Raji (cell line): ENCODE results near the gene TMEM151B.

Experiments used
- POLR2A ChIP-seq: IDR thresholded peaks from 2 replicates; pipeline ENCODE4 v1.6.1; 2011; ENCODE audit warnings: low read depth, low read length, control low read depth; ENCODE audit not compliant: insufficient read depth

Gene TMEM151B

GRCh38 chr6:44229376-44230033, 40.7 kb upstream of the TMEM151B start:
- TF ChIP-seq POLR2A = no peak

DNA sequence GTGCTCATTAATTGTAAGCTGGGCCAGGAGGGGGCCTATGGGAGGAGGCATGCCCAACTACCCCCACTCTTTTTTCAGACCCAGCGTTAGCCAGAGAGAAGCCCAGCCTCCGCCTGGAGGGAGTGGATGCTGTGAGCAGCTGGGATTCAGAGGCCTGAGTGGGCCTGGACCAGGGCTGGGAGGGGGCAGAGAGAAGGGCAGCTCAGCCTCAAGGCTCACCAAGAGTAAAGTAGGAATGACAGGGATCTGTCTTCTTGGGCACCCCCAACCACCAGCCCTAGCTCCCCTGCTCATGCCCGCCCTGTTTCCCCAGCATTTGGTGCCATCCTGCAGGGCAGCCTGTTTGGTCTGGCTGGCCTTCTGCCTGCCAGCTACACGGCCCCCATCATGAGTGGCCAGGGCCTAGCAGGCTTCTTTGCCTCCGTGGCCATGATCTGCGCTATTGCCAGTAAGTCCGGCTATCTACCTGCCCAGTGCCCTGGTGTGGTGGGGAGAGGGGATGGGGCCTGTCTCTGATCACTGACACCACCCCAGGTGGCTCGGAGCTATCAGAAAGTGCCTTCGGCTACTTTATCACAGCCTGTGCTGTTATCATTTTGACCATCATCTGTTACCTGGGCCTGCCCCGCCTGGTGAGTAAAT, 40.1 kb upstream of the TMEM151B start:
- no peak for TF ChIP-seq POLR2A

DNA sequence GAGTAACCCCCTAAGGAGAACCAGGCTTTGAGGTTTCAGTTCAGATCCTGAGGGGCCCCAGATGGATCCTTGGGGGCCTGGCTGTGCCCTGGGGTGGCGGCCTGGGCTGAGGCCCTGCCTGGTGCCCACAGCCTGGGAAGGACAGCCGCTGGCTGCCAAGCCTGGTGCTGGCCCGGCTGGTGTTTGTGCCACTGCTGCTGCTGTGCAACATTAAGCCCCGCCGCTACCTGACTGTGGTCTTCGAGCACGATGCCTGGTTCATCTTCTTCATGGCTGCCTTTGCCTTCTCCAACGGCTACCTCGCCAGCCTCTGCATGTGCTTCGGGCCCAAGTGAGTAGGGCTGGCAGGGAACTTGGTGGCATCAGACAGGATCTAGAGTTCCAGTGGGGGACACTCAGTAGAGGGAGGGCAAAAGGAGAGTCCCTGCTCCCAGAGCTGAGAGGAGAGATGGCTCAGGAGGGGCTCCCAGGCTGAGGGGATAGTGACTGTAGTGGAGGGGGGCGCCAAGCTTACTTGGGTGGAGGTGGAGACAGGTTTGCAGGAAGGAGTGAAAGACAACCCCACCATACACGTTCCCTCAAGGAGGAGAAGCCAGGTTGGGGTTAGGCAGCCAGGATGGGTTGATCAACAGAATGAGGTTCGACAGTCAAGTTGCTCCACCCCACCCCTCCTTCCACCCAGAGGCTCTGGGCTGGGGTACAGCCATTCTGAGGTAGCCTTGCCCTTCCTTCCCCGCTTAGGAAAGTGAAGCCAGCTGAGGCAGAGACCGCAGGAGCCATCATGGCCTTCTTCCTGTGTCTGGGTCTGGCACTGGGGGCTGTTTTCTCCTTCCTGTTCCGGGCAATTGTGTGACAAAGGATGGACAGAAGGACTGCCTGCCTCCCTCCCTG, 37.3 kb upstream of the TMEM151B start:
- TF ChIP-seq POLR2A = no peak

DNA sequence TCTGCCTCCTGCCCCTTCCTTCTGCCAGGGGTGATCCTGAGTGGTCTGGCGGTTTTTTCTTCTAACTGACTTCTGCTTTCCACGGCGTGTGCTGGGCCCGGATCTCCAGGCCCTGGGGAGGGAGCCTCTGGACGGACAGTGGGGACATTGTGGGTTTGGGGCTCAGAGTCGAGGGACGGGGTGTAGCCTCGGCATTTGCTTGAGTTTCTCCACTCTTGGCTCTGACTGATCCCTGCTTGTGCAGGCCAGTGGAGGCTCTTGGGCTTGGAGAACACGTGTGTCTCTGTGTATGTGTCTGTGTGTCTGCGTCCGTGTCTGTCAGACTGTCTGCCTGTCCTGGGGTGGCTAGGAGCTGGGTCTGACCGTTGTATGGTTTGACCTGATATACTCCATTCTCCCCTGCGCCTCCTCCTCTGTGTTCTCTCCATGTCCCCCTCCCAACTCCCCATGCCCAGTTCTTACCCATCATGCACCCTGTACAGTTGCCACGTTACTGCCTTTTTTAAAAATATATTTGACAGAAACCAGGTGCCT, 36.6 kb upstream of the TMEM151B start:
- no peak for TF ChIP-seq POLR2A

DNA sequence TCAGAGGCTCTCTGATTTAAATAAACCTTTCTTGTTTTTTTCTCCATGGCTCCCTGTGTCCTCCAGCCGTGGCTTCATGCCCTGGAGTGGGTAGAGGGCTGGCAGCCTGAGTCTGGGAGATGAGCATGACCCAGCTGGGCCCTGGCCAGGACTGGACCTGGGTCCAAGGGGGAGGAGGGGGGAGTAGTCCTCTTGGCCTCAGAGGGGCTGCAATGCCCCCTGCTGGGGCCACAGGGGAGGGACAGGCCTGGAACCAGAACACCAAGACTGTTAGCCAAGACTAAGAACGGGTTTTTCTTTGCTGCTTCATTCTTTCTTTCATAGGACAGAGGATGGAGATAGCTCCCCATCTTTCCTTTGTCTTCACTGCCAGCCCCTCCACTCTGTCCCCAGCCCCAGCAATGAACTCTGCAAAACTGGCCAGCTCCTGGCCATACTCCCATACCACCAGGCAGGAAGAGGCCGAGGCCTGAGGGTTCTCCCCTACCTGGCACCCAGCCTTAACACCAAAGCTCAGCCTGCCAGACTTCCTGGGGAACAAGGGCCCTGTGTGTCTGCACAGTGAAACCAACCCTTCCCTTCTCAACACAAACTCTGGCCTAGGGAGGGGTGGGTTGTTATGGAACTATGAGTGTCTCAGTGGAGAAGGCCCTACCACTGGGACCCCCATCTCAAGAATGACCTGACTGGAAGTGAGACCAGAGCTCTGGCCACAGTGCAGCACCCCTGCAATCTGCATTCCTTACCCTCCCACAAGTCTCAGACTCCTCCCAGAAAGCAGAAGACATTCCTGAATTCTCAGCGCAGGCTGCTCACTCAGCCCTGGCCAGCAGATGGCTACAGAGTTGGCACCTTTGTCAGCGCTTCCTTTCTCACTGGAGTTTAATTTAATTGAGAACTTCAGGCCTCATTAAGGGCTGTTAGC, 35.9 kb upstream of the TMEM151B start:
- TF ChIP-seq POLR2A = no peak

- no peak for TF ChIP-seq POLR2A
Observed at GRCh38 chr6:44235269-44235668, 35.0 kb upstream of the TMEM151B start.

DNA sequence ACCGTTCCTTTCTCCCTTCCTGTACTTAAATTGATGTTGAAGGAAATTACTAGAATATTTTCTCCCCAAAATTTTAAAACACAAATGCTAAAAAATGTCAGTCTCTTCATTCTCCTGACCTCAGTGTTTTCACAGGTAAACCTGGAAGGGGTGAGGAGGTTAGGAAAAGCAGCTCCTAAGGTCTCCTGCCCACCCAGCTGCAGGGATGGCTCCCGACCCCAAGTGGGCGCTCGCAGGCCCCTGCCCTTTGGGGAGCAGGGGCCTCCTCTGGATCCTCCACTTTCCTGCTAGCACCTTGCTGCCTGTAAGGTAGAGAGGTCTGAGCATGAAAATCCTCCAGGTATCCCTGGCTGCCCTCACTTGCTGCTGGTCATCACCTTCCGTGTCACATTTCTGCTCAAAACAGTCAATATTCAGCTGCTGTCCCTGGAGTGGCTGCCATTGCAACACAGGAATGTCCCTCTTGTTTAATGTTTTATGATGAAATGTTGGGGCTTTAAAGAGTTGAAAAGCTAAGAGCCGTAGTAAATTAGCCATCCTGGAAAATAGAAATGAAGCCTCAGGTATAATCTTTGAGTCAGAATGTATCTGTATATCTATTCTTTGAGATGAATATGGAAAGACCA, 34.2 kb upstream of the TMEM151B start:
- no peak for TF ChIP-seq POLR2A

DNA sequence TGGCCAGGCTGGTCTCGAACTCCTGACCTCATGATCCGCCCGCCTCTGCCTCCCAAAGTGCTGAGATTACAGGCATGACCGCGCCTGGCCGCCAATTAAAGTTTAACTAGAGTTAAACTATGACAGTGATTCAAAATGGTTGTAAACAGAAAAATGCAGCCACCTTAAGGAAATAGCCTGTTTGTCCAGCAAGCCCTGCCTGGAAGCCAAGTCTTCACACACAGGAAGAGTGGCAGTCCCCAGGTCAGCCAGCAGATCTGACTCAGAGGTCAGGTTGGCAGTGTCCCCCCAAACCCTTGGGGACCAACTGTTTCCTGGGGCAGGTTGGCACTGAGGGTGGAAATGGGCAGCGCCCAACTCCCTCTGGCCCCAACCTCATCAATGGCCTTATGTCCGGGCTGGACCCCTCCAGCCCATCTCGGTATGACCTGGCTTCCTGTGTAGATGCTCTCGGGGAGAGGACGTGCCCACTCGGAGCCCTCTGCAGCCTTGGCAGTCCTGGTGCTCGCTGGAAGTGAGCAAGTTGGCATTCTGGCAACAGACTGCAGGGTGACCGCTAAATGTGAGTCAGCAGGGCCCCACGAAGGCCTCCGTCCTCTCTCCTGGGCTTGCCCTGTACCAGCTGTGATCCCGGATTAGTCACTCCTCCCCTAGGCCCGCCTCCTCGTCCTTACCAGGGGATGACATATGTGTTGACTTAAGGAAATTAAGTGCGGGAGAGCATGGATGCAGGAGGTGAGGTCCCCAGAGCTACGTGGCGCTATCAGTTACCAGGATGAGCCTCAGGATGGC, 33.0 kb upstream of the TMEM151B start:
- TF ChIP-seq POLR2A = no peak; the same call in 1 of the 2 replicates

GRCh38 chr6:44237813-44238433, 32.3 kb upstream of the TMEM151B start:
- peak; percentile 52 for TF ChIP-seq POLR2A

DNA sequence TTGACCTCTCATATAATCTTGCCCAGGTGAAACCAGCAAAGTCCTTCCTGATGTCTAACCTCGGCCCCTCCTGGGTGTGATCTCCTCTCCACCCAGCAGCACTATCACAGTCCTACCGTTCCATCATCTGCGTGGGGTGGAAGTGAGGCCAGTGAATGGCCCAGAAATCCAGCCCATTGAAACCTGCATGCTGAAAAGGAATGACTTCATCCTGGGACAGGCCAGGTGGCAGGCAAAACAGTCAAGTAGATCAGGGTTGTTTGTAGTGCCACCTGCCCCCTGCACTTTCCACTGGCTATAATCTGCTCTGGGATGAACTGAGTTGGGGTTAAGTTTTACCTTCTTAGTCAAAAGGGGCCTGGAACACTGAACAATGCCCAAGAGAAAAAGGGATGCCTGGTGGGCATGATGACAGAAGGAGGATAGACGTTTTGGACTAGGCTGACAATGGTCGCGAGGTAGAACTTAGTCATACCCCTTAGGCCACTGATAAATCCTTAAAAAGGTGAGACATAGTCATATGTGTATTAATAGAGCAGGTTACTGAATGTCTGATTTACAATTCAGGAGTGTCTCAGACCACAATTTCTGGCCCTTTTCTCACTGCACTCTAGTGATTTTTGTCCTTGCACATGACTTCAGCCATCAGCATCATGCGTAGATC, 31.4 kb upstream of the TMEM151B start:
- TF ChIP-seq POLR2A = no peak

DNA sequence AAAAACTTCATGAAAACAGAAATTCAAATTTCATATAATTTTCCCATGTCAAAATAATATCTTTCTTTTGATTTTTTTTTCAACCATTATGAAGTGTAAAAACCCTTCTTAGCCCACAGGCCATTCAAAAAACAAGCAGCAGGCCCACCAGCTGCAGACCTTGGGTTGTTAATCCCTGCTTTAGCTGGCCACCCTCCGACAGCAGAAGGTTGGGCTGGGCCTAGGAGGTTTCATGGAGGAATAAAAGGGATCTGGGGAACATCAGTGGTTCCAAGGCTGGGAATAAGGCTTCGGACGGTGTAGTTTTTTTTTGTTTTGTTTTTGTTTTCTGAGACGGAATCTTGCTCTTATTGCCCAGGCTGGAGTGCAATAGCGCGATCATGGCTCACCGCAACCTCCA, 26.9 kb upstream of the TMEM151B start:
- TF ChIP-seq POLR2A = no peak

GRCh38 chr6:44245391-44245911, 24.8 kb upstream of the TMEM151B start:
- no peak for TF ChIP-seq POLR2A
